NCI-H1930 (cell line): ENCODE measurements around the gene ODAD3.
"Not testable (repeated sequence)": the region's sequence is repeated elsewhere in the genome, so short reads cannot be mapped to it uniquely, and the experiment has no call there.

Experiments used
- DNase-seq, 2 experiments: peaks; one replicate each; lab custom pipeline; 2025; lab: John Stamatoyannopoulos, UW

Gene ODAD3

DNA sequence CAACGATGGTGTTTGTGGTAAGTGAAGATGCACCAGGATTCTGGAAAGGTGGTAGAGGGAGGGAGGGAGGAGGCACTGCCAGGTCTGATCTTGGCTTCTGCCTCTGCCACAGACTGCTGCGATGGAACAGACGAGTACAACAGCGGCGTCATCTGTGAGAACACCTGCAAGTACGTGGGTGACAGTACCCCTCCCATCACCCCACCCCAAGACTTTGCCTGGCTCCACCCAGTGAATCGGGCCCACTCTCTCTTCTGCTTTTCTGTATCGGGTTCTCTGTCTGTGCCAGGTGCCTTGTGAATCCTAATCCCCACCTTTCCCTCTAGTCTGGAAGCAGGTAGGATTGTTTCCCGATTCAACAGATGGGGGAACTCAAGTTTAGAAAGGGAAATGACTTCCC lies 3.0 kb upstream of the ODAD3 start:
- DNase-seq = no peak

- no peak for DNase-seq
Measured at GRCh38 chr19:11435833-11436313, 952 bp upstream of the ODAD3 start.

GRCh38 chr19:11434703-11435056 lies 241 bp downstream of the ODAD3 start:
- no peak for DNase-seq

- DNase-seq = not testable (repeated sequence)
Measured at GRCh38 chr19:11433526-11433925, 1.4 kb downstream of the ODAD3 start.

- no peak for DNase-seq
Measured at GRCh38 chr19:11426656-11427055, 8.3 kb downstream of the ODAD3 start.

DNA sequence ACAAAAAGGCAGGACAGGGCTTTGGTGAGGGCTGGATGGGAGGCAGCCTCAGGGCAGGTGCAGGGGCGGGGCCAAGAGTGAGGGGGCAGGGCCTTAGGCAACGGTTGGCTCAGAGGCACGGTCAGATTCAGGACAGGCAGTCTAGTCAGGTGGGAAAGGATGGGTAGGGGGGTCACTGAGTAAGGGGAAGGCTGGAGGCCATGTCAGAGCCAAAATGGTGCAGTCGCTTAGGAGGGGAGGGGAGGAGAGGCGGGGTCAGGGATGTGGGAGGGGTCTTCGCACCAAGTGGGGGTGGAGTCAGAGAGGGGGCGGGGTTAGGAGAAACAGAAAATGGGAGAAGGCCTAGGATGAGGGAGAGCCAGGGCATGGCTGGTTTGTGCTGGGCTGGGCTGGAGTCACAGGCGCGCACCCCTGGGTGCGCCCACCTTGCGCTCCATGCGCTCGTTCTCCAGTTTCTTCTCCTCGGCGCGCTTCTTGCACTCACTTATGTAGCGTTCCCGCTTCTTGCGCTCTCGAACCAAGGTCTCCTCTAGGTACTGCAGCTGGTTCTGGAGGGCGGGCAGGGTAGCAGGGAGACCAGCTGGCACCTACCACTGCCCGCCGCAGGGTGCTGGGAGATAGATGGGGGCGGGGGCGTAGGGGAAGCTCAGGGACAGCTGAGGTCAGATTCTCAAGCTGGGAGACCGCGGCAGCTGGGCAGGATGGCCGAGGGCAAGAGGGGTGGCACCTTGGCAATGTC lies 9.0 kb downstream of the ODAD3 start:
- DNase-seq = no peak

- DNase-seq = no peak
Measured at GRCh38 chr19:11423791-11424181, 11.1 kb downstream of the ODAD3 start.

DNA sequence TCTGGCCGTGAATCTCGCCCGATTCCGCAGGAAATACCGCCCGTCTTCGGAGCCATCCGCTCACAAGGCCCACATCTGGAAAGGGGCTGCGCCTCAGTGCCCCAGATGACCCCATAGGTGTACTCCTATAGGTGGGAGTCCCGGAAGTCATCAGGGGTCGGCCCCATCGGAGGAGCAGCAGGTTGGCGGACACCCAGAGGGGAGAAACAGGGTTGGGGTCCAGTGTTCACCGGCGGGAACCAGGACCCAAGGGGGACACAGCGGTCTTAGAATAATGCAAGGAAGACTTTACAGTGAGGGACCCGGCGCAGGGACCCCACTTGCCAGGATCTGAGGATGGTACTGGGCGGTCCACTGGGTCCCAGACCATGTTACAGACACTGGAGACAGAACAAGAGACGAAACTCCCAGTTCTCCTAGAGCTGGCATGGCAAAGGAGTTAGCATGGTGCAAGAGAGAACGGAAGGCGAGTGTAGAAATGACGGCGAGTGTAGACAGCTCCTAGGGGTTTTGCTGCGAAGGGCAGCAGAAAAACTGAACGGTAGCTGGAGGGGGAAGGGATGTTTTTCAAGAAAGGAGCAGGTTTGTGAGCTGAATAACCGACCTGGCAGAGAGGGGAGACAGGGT lies 11.6 kb downstream of the ODAD3 start:
- no peak for DNase-seq

- DNase-seq = no peak
Measured at GRCh38 chr19:11422163-11423065, 12.5 kb downstream of the ODAD3 start.

- no peak for DNase-seq
Measured at GRCh38 chr19:11421371-11422098, 13.4 kb downstream of the ODAD3 start.

- DNase-seq = no peak
Measured at GRCh38 chr19:11420429-11421370, 14.2 kb downstream of the ODAD3 start.

DNA sequence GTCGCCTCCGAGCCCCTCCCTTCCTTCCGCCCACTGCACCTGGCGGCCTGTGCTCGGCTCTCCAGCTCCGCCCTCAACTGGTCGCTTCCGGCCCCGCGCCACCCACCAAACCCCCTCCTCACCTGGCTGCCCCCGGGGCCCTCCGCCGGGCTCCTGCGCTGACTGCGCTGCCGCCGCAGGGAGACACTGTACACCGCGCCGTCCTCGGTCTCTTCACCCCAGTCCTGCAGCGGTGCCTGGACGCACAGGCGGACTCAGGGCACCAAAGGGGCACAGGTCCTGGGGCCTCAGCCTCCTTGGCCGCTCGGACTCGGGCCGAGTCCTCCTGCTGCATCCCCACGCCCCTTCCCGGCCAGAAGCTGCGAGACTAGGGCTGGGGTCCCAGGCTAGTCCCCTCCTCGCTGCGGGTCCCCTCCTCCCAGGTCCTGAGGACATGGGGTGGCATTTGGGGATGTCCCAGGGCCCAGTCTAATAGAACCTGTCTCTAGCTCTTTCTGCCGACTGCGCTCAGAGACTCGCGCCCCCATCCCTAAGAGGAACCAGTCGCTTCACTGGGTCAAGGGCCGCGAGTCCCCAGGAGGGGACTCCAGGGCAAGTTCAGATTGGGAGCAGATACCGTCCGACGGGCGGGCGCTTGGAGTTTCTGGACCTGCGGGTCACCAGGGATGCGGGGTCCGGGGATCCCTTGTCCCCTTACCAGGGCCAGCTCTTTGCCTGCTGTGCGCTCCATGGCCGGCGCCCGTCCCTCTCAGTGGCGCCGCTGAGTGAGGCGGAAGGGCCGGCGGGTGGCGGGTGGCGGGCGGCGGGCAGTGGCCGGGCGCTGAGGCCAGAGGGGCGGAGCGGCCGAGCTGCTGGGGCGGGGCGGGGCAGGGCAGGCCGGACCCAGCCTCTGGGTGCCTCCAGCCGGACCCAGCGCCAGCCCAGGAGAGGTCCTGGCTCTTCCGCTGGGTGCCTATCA lies 16.1 kb downstream of the ODAD3 start, which contains the start of gene RGL3:
RGL3 (minus strand) TSS at position 766 of the 958 bp plus-strand sequence; CDS start at position 730, 36 bp downstream.
- DNase-seq = peak; percentile 46 to 66

- DNase-seq = no peak
Measured at GRCh38 chr19:11418094-11418548, 16.8 kb downstream of the ODAD3 start.

GRCh38 chr19:11416346-11417052 lies 18.4 kb downstream of the ODAD3 start:
- DNase-seq = no peak

GRCh38 chr19:11414544-11414943 lies 20.4 kb downstream of the ODAD3 start:
- peak; percentile 10 to 37 for DNase-seq

- DNase-seq = no peak
Measured at GRCh38 chr19:11410682-11411081, 24.2 kb downstream of the ODAD3 start.

DNA sequence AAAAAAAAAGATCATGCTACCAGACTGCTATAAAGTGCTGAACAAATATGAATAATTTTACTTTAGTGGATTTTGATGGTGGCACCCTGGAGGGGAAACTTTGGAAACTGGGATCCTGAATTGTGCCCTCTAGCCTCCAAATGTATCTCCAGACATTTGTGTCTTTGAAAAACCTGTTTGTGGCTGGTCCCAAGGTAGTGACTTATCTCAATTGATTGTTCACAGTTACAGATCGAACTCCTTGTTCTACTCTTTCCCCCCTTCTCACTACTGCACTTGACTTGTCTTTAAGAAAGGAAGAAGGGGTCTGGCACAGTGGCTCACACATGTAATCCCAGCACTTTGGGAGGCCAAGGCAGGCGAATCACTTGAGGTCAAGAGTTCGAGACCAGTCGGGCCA lies 26.3 kb downstream of the ODAD3 start:
- DNase-seq = no peak

- DNase-seq = not testable (repeated sequence)
Measured at GRCh38 chr19:11406703-11407236, 28.2 kb downstream of the ODAD3 start.
